Amniotic epithelial cell (primary cell): Measurements from ENCODE around the gene UBAC2.

ENCODE experiments used
- DNase-seq: peaks from one replicate; pipeline ENCODE4 v3.0.0-alpha.2; 2010; ENCODE audit warnings: low read depth

The UBAC2 gene

DNA sequence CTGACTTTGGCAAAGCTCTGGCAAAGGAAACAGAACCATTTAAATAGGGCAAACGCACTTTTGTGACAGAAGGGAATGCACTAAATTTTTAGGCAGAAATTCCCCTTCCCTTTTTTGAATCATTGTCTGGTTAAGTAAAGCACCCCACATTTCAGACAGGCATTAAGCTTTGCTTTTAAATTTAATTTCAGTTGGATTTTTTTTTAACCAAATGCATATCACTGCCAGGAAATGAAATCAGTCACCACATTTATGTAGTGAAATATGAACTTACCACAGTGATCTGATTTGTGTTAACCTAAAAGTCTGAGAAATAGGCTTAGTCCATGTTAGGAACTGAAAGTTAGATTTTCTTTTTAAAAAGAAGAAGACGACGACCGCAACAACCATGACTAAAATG, 95.7 kb downstream of the UBAC2 start:
- no peak for DNase-seq

DNA sequence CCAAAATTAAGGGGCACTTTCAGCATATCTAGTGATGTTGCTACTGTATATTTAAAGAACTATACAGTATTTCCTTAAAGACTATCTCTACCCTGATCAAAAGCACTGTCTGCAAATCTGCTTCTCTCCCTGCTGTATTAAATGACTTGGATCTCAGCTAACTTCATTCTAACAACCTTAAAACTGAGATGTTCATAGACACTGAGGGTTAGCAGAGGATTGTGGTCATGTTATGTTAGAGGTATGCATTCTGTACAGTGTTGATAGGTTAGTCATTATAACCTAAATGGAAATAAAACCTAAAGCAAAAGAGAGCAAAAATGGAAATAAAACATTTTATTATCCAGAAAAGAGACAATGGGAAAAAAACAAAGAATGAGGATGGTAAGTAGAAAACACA, 96.7 kb downstream of the UBAC2 start:
- no peak for DNase-seq

DNA sequence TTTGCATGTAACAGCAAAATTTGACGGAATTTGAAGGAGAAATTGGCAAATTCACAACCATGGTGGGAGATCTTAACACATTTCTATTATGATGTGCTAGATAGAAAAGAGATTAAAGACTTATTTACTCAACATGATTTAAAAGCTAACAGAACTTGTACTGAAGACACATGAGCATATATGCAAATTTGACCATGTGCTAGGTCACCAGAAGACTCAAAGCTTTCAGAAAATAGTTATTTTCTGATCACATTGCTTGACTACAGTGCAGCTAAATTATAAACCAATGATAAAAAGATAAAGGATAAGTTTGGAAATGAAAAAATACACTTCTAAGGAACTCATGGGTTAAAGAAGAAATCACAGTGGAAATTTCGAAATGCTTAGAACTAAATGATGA, 97.4 kb downstream of the UBAC2 start:
- DNase-seq: no peak

DNA sequence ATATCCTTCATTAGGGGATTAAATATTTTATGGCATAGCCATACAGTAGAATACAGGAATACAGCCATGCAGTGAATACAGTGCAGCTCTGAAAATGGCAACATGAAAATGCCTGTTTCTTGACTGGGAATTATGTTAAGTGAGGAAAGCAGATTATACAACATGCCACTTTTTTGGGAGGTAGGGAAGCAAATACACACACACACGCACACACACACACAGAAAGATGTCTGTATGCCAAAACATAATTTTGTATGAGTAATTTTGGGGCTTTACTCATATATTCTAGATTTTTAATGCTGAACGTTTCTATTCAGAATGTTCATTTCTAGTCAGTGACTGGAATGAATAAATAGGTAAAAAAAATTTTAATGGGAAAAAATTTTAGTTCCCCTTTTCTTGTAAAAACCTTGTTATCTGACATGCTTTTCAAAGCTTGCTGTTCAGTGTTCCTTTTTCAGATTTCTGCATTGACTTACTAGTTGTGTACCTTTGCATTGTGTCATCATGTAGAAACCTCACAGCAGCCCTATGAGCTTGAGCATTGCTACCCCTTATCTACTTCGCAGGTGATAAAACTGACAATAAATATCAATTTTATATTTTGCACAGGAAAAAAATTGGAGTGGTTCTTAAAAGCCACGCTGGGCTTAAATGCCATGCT, 98.7 kb downstream of the UBAC2 start:
- no peak for DNase-seq

DNA sequence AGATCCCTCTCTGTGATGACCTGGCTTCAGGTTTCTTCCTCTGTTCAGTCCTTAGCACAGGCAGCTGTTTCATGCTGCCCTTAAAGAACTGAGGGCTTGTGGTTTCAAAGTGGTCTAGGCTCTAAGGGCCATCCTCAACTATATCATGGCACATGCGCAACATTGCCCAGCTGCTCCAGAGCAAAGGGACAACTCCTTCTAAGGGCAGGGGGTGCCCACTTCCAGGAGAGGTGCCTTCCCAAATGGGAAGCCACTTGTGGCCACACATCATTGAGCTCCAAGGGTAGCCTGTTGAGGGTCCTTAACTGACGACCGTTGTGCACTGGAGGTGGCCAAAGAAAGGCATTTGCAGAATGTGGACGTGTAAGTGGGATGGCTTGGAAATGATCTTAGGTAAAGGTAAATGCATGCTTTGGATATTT, 99.3 kb downstream of the UBAC2 start:
- DNase-seq: no peak

DNA sequence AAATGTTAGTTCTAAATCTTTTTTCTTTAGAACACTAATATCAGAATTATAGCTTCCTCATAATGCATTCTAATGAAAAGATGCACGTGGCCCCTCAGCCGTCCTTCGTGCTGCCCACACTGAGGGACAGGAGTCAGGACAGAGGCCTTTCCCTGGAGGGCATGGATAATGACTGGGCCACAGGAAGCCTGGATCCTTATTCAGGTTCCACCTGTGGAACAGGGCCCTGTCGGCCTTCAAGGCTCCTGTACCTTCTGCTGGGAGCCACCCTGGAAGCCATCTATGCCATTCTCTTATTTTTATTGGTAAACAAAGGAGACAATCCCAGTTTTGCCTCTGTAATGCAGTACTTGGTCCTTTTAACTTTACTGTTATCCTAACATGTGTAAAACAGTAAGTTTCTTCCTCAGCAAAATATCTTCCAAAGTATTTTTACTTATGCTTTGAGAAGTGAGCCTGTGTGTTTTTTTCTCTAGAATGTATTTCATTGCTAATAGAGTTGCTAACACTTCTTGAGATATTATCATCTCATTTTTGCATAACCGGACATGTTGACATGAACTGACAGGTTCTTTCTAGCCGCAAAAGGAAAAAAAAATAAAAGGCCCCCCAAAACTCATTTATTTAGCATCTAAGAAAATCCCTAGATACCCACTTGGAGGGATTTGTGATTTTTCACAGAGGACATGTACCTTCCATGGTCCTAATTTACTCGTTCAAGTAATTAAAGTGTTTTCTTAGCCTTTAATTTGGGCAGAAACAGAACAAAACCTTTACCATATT, 100.6 kb downstream of the UBAC2 start:
- no peak for DNase-seq

DNA sequence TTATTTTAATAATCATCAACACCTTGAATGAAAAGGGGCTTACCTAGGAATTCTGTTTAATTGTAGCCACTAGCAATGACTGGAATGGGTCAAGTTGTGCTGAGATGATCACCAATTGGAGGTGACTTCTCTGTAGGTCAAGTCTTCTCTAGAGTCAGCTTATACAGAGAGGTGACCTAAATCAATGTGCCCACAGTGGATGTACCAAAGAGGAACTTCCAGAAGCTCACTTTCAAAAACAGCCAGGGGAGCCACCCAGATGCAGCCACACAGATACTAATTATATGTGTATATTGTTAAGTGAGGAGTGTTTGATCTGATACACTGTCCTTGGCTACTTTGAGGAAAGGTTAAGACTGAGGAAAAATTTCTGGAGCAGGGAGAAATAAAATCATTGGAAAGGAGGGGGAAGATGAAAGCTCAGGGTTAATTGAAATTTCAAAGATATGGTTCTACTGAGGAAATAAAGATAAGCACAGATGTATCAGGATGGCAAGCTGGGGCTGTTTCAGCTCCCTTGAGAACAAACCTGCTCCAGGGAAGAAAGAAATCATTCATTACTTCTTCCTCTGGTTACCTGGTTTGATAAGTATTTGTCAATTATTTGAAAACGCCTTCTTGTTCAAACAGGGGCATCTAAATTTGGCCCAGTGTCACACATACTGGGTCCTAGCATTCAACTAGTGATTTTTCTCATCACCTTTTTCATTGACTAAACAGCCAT, 101.4 kb downstream of the UBAC2 start:
- DNase-seq: no peak

DNA sequence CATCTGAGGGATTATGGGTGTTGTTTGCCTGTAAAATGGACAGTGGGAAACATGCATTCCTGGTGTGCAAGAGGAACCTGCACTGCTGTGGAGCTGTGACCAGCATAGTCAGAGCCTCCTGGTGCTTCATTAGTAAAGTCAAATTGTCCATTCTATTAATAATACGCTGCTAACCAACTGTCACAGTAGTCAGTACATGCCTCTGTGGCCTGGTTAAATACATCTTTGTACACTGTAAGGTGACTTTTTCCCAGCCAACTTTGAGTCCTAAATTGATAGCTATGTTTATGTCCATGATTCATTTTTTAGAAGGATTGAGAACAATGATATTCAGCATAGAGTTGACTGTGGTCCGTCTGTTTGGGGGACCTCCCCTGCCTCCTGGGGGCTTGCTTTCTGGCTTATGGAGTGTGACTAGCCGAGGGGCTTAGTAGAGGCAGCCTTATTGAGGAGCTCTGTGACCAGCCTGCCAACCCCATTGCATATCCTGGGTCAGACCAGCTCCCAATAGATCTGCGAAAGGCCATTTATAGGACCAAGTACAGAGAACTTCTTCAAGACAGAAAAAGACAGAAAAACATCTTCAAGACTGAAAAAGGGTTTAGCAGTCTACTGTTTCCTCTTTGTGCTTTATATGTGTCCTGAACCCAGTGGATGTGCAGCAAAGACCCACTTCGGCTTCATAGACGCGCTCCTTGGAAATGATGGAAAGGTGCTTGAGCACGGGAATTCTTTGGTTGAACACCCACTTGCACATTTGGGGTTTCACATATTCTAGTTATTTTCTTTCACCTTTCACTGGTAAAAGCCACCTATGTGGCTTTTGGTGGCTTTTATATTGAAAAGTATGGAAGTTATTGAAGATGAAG, 102.2 kb downstream of the UBAC2 start:
- DNase-seq: no peak

DNA sequence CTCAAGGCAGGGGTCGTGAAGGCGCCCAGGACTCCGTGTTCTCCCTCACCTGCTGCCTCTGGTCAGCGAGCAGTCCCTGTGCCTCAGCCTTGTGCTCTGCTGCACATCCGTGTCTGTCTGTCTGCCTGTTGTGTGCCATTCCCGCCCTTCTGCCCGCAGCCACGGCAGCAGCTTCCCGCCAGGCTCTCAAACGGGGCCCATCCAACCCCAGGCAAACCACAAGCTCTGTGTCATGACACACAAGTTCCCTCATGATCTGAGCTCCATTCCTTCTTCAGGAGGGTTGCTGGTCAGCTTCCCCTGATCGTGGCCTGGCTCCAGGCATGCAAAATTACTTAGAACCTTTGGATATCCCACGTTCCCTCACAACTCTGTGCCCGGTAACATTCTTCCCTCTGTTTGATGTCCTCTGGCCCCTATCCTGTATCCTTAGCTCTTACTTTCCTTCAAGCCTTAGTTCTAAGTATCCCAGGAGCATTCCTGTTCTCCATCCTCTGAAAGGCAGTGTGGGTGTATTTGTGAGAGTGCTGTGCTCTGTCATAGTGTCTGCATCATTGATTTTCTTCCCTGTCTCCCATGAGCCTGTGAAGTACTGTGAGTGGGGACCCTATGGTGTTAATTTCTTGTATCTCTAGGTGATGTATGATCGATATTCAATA, 103.3 kb downstream of the UBAC2 start:
- peak; percentile 56 for DNase-seq

DNA sequence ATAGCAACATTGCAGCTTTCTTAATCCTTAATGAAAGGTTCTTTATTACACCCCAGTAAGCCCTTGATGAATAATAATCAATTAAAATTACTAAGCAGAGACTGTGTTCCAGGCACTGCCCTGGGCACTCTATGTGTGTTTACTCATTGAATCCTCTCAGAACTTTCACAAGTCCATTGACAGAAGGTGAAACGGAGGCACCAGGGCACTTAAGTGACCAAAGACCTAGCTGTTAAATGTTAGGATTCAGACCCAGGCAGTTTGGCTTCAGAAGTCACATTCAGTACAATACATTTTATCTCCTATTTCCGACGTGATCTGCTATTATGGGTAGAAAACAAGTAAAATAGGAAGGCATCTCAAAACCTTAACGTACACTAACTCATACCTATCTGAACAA, 103.9 kb downstream of the UBAC2 start:
- no peak for DNase-seq

DNA sequence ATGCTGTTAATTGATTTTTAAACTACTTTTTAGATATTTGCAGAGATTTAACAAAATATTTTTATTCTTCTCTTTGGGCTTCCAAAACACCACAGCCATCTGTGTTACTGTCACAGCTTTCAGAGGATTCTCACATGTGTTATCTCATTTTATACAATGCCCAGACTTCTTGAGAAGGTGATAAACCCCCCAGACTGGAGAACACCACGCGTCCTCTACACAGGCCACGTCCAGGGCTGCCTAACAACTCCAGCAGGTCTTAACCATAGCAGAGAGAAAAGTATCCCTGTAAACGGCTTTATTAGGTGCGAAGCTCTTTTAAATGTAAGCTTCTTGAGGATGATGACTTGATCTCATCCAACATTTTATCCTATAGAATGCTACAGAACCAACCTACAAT, 104.5 kb downstream of the UBAC2 start:
- no peak for DNase-seq

DNA sequence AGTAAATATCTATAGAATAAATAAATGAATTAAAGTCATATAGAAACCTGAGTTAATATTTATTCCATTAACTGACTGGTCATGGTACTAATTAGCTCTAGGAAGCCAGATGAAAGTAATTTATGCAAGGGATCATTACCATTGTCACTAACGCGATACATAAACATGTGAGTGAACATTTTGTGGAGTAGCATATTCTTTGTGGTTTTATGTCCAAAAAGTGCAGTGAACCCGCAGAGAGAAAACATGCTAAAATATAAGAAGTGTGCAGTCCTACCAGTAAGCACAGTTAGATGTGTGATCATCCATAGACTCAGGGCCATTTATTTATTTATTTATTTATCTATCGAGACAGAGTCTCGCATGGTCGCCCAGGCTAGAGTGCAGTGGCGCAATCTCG, 104.9 kb downstream of the UBAC2 start:
- no peak for DNase-seq

DNA sequence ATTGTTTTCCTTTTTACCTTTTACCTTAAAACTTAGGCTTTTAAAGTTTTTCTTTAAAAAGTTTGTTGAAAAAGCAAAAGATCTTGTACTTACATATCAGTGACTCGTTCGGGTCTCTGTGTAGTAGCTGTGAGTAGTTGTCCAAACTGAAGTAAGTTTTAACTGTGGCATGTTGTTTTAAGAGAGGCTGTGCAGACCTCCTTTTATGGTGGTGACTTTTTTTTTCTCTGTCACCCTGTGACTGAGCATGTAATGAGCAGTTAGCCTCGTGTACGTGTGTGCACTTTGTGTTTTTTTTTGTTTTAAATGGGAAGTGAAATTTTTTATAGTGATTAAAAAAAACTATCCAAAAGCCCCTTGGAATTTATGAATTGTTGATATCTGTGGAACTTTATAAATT, 106.6 kb downstream of the UBAC2 start, which contains the start of gene GPR183:
GPR183 (minus strand) TSS at position 153 of the 400 bp plus-strand sequence. CDS start 11,254 bp downstream, outside the sequence.
- no peak for DNase-seq

DNA sequence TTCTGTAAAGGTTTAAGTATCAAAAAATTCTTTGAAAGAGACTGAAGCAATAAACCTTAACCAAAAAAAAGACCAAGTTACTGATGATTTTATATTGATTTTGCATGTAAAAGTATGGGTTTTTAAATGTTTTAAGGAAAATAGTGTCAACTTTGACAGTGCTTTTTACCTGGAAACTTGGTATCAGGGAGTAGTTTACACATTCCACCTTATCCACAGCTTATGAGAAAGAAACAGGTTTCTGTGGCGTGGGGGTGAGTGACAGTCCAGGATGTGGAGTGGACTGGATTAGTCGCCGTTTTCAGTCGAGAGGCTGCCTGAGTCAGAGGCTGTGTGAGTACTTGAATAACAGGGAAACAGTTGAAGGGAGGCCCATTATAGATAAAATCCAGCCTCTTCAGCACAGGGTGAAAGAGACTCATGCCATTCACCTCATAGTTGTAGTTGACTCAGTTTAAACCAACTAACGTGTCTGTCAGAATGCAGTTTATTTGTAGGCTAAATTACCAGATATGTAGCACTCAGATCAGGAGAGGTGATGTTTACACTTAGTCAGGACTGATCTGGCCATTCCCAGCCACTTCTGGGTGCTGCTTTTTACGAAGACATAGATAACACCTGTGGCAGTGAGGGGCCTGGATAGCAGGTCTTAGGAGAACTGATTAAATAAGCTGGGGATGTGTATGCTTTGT, 107.1 kb downstream of the UBAC2 start:
- DNase-seq: peak; percentile 89

DNA sequence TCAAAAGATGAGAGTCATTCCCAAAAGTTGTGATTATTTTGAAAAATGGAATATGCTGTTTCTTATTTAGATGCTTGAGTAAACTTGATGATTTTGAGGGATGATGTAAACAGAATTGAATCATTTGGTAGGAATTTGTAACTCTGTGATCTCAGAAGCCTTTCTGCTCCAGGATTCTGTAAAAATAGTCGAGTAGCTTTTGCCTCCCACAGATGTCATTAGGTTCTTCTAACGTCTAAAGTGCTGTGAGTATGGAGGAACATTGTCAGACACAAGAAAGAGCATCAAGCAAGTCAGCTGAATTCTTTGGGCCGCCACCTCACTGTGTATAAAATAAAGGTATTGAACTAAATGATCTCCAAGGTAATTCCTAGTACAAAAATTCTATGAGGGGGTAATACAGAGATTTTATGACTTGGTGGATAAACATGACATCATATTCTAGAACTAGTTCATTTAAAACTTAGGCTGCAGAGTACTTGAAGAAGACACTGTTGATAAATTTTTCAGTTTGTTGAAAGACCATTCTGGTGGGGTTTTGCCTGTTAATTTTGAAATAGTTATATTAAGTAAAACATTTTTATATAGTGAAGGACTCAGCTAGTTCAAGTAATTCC, 107.9 kb downstream of the UBAC2 start:
- peak; percentile 74 for DNase-seq

DNA sequence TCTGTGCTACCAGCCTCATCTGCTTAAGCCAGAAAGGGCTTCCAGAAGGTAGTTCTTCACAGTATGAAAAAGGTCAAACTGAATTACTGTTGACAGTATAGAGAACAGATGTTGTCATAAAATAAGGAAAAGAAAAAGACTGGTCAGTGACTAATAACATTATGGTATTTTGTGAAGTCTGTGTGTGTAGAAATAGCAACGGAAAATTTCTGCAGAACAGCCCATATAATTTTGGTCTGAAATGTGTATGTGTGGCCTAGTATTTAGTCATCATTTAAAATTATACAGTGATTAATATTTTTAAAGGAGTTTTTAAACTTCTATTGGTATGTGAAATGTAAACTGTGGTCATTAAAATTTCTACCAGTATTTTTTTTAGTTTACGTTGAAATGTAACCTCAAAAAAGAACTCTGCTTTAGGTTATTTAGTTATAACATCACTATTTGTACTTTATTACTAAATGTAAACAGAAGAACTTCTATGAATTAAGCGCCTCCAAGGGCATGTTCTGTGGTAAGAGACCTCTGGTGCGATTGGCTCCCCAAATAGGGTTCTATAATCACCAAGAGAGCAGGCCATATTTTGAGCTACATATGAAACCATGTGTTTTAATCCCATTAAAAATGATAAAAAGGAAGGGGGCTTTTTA, 109.9 kb downstream of the UBAC2 start:
- DNase-seq: peak; percentile 86

DNA sequence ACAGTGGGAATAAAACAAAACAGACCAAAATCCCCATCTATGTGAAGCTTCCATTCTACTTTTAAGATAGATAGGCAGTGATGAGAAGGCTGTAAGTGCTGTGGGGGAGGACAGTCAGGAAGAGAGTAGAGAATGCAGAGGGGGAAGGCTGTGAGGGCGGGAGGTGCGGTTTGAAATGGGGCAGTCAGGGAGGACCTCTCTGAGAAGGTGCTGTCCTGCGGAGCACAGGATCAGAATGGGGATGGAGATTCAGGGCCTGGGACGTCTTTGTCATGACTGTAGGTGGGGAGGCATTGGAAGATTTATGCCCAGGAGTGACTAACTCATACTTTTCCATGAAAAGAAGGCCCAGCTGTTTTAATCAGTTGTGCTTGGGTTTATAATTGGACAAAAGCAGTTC, 110.5 kb downstream of the UBAC2 start:
- peak; percentile 64 for DNase-seq

DNA sequence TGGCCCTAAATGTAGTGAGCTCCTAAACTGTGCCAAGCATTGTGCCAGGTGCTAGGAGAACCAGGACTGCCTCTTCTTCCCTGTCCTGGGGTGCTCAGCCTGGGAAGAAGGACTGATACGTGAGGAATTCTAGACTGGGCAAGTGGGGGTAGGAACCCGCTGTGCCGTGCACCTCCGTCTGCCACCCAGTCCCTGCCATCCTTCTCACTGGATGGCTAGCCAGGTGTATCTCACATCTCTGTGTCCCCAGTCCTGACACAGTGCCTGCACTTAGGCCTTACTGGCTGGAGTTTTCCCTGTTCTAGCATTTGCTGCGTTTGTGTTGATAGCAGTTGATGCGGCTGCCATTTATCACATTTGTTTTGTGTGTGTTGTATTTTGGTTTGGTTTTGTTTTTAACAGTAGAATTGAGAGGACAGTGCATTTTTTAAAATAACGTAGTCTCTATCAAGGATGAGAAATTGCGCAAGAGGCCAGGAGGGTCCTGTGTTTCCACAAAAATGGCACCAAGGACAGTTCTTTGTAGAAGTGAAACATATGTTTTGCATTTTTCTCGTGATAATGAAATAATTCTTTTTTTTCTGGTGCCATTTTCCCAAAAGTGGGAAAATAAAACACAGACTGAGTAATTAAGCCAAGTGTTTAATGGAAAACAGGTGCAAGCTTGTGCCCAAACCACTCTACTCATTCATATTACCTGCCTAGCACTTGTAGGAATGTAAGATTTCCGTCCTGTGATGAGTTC, 111.3 kb downstream of the UBAC2 start:
- DNase-seq: peak; percentile 32

DNA sequence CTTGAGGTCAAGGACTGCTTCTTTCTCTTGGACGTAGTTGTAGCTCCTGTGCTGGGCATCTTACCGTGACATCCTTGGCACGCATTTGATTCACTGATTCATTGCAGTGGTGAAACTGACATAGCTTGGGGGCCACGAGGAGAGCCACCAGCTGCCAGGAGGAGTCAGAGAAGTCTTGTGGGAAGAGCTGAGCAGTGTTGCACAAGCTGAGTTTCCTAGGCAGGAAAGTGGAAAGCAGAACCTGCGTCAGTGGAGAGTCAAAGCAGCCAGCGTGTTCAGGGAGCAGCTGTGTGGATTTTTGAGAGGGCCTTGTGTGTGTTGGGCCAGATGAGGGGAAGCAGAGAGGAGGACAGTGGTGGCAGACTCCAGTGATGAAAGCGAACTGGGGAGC, 111.8 kb downstream of the UBAC2 start:
- peak; percentile 97 for DNase-seq
